Adrenal gland (tissue), 12 donors: ENCODE data around the gene BOC. TPM values are rescaled to one million over a fixed set of nuclear protein-coding genes. Genes with fewer than 3 reads are reported as not detected.
A peak's percentile ranks its signal among the peaks of the same experiment; 100 is the strongest.

Experiments used
- DNase-seq, 7 donors: peaks; one replicate each; pipeline ENCODE4 v3.0.0-alpha.2; 2019 to 2020
- H3K27ac ChIP-seq, 5 donors: fragments of 200-600 bp; sonication (generic) in 4 of 5; 1 replicate in 3 of 5; 2 replicates in 2 of 5; pipeline versions ENCODE4 v1.5.1 to v1.8.0; 2016 to 2020; ENCODE audit warnings: mild to moderate bottlenecking in 1 of 5
- H3K27me3 ChIP-seq: fragments of 200-600 bp; 2 replicates; pipeline ENCODE4 v1.8.0; 2021
- H3K36me3 ChIP-seq, 2 donors: fragments of 200-600 bp; replicated peaks in 1 of 2; 1 replicate in 1 of 2; 2 replicates in 1 of 2; pipeline versions ENCODE4 v1.5.1 to v1.8.0; 2018 to 2022
- H3K4me1 ChIP-seq, 2 donors: fragments of 200-600 bp; replicated peaks in 1 of 2; 1 replicate in 1 of 2; 2 replicates in 1 of 2; pipeline versions ENCODE4 v1.5.1 to v1.8.0; 2018 to 2021
- H3K4me3 ChIP-seq, 4 donors: fragments of 200-600 bp; sonication (generic) in 3 of 4; one replicate each; pipeline ENCODE4 v1.5.1; 2016 to 2018
- H3K9me3 ChIP-seq, 3 donors: fragments of 200-600 bp; sonication (generic) in 1 of 3; replicated peaks in 1 of 3; 1 replicate in 2 of 3; 2 replicates in 1 of 3; pipeline versions ENCODE4 v1.5.1 to v1.8.0; 2016 to 2021
- POLR2A ChIP-seq, 2 donors: fragments of 450-650 bp; IDR thresholded peaks; one replicate each; pipeline ENCODE4 v1.6.1; 2017; ENCODE audit warnings: antibody characterized with exemption in 2 of 2, mild to moderate bottlenecking in 2 of 2, moderate library complexity in 1 of 2
- WGBS, 4 donors: extraction: QIAGEN DNeasy Blood & Tissue Kit in 2 of 4; methylation state at CpG; one replicate each; pipeline versions ENCODE4 v1.1.5 to v1.1.7; 2013 to 2017; 5-methylcytosine and 5-hydroxymethylcytosine counted together
- intact Hi-C, 2 donors: fragments of 100-400 bp; cut with DNase I; formaldehyde crosslinking; loops; one replicate each; pipeline versions ENCODE4 v1.14.1 to v1.15.0; 2022 to 2023
- polyA plus RNA-seq, 3 donors: library from polyadenylated mRNA; stranded (reverse); fragments of 200-250 nt in 2 of 3; fragments of 350-450 nt in 1 of 3; fragmentation: Illumina TruSeq in 1 of 3; extraction: RNeasy Lipid Tissue Mini Kit (QIAGEN cat#74804) in 1 of 3; gene quantifications; one replicate each; pipeline ENCODE4 v1.2.3, GENCODE V29; 2013 to 2014
- total RNA-seq, 9 donors: library from RNA; depleted of rRNA in 4 of 9; stranded (reverse); fragments of >200 nt in 4 of 9; fragments of 120-200 nt in 1 of 9; fragmentation: NEBNext Ultra II Directional in 1 of 9; extraction: Animal tissue kit (Norgen Biotek cat#: 25700) in 1 of 9; gene quantifications; one replicate each; pipeline versions ENCODE4 v1.1.0 to v1.2.4, GENCODE V29; 2013 to 2023
- TF ChIP-seq, protein P1 (sequence below), 6 experiments: fragments of 450-650 bp in 4 of 6; fragments of 200-600 bp in 2 of 6; sonication (generic) in 1 of 6; IDR thresholded peaks; 1 replicate in 5 of 6; 2 replicates in 1 of 6; pipeline versions ENCODE4 v1.5.1 to v1.8.0; 2016 to 2021; ENCODE audit warnings: antibody characterized with exemption in 6 of 6, mild to moderate bottlenecking in 2 of 6, moderate library complexity in 1 of 6
- donor health status: healthy with polysubstance abuse.
- donor health status: Bipolar disorder and iron deficiency.
- donor health status: DM: yes; HTN: yes; CAD: no.
- donor health status: DM: no; HTN: no; CAD: no.
- donor health status: DM: no; HTN: no; CAD: no.
- donor health status: DM: yes; HTN: yes; CAD: no.

BOC gene
- total and polyA plus RNA-seq, 12 donors = 1.9 to 22.3 (median 9.5) TPM

DNA sequence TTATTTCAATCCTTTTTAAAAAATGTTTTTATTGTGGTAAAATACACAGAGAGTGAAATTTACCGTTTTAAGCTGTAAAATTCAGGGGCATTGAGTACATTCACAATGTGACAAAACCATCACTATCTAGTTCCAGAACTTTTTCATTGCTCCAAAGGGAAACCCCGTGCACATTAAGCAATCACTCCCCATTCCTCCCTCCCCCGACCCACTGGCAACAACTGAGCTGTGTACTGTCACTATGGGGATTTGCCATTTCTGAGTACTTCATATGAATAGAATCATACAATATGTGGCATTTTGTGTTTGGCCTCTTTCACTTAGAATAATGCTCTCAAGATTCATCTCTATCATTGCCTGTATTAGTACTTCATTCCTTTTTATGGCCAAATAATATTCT lies 45.5 kb upstream of the BOC start:
- Histone ChIP-seq H3K9me3 (no peaks in the 10 kb centered on the region), H3K27ac (peak overlapping the region in 1 of 5 donors; percentile 58), H3K4me3 (no peak overlapping the region), H3K27me3 (no peaks in the 10 kb centered on the region), H3K4me1 (peaks cover 0 to 17% of the 10 kb centered on the region in 2 donors), H3K36me3 (no peaks in the 10 kb centered on the region)
- intact Hi-C loops = no loop called here
- no peak for TF ChIP-seq POLR2A (IDR thresholded peaks at IDR 0.05)
- 66 to 85% (median 74%) methylated on average over 3 of the region's 3 CpGs for WGBS, 4 donors
- DNase-seq = no peak

DNA sequence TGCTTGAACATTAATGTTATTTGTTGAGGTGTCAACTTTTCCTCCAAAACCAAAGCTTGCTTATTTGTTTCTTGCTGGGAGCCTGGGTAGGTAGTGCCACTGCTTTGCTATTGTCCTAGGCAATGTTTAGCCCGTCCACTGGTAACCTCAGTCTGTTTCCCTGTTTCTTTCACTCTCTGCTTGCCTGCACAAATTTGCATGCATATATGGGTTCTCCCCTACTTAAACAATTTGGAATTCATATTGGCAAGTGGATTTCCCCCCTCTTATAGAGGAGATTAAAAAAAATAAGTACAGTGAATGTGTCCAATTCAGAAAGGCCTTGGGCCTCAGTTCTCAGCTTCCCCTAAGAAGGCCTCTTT lies 45.0 kb upstream of the BOC start:
- WGBS, 4 donors = 69 to 100% (median 87%) methylated on average over 1 of the region's 1 CpG
- DNase-seq = no peak
- Histone ChIP-seq H3K4me1 (peaks cover 0 to 17% of the 10 kb centered on the region in 2 donors), H3K4me3 (no peak overlapping the region), H3K36me3 (no peaks in the 10 kb centered on the region), H3K9me3 (no peaks in the 10 kb centered on the region), H3K27me3 (no peaks in the 10 kb centered on the region), H3K27ac (peak overlapping the region in 3 of 5 donors; percentile 18 to 60 (median 58))
- no peak for TF ChIP-seq POLR2A (IDR thresholded peaks at IDR 0.05)
- TF ChIP-seq, protein P1, sequence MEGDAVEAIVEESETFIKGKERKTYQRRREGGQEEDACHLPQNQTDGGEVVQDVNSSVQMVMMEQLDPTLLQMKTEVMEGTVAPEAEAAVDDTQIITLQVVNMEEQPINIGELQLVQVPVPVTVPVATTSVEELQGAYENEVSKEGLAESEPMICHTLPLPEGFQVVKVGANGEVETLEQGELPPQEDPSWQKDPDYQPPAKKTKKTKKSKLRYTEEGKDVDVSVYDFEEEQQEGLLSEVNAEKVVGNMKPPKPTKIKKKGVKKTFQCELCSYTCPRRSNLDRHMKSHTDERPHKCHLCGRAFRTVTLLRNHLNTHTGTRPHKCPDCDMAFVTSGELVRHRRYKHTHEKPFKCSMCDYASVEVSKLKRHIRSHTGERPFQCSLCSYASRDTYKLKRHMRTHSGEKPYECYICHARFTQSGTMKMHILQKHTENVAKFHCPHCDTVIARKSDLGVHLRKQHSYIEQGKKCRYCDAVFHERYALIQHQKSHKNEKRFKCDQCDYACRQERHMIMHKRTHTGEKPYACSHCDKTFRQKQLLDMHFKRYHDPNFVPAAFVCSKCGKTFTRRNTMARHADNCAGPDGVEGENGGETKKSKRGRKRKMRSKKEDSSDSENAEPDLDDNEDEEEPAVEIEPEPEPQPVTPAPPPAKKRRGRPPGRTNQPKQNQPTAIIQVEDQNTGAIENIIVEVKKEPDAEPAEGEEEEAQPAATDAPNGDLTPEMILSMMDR (IDR thresholded peaks at IDR 0.05) = no peak
- intact Hi-C loops = no loop called here

DNA sequence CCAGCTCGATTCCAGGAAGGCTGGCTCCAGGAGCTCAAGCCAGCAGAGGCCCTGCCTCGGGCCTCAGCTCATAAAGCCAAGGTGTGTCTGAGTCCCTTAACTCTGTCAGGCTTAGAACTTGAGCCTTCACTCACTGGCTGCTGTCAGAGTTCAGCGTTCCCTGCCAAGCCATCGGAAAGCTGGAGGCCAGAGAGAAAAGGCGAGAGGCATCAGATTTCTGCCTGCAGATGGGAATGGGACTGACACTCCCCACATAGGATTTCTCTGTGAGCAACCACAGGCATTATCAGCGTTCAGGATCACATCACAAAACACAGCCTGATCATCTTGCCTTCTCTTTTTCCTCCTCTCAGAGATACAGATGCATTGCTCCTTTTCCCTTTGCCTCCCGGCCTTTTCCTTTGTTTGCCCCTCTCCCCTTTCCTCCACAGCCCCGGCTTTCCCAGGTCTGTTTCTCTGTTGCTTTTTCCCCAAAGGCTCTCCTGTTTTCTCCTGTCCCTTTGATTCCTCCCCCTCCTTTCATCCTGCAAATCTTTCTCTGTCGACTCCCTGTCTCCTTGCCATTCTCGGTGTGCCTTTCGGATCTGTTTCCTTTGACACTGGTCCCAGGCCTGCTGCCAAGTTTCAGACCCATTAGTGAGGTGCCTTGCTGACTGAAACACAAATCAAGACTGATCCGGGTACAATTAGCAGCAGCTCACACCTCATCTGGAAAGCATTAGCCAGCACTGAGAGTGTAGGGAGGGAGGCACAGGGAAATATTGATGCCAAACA lies 44.5 kb upstream of the BOC start:
- DNase-seq = peak in 5 of 7 donors; percentile 15 to 87 (median 30)
- 48 to 67% (median 56%) methylated on average over 12 of the region's 12 CpGs for WGBS, 4 donors

DNA sequence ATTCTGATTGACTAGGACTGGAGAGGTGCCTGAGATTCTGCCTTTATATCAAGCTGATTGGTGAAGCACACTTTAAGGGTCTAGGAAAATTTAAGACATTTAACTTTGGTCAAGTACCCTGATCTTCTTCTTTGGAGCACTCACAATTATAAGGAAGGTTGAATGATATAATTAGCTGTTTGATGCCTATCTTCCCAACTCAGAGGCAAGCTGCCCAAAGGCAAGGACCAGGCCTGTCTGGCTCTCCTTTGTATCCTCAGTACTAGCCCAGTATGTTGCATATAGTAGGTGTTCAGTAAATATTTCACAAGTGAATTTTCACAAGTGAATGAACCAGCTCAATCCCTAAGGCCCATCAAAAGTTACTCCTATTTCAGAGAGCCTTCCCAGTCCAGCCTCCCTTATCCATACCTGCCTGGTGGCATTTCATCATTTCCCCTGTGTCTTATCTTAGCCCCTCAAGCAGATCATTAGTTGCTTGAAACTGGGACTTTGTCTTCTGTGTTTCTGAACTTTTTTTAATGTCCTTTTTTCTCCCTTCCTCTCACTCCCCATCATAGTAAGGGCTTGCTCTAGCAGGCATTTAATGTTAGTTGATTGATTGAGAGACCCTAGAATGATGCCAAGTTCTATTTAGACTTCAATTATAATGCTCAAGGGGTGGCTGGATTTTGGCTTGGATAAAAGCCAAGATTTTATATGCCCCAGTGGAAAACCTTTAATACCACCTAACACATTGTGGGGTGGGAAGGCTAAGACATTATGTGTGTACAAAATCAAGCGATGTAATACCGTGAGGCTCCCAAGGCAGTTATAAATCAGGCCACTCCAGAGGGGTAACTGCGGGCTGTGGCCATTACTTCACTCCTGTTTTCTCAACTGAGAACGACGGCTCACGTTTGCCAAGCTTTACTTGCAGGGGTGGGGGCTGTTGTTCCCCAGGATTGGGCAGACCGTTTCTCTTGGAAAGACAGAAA lies 43.2 kb upstream of the BOC start:
- H3K36me3 ChIP-seq = no peaks in the 10 kb centered on the region
- no peak for DNase-seq
- no peaks in the 10 kb centered on the region for H3K27me3 ChIP-seq
- TF ChIP-seq POLR2A (IDR thresholded peaks at IDR 0.05) = no peak
- TF ChIP-seq, protein P1 (IDR thresholded peaks at IDR 0.05) = no peak
- peaks cover 0 to 17% of the 10 kb centered on the region in 2 donors for H3K4me1 ChIP-seq
- no peak overlapping the region for H3K4me3 ChIP-seq
- intact Hi-C loops = no loop called here
- peak overlapping the region in 1 of 5 donors; percentile 60 for H3K27ac ChIP-seq
- H3K9me3 ChIP-seq = no peaks in the 10 kb centered on the region
- 75 to 87% (median 82%) methylated on average over 6 to 7 of the region's 7 CpGs for WGBS, 4 donors

More for the DNA sequence above, 44.5 kb upstream of the BOC start:
- no peaks in the 10 kb centered on the region for H3K36me3 ChIP-seq
- intact Hi-C loops = no loop called here
- no peaks in the 10 kb centered on the region for H3K9me3 ChIP-seq
- H3K27me3 ChIP-seq = no peaks in the 10 kb centered on the region
- TF ChIP-seq POLR2A (IDR thresholded peaks at IDR 0.05) = no peak
- TF ChIP-seq, protein P1 (IDR thresholded peaks at IDR 0.05) = no peak
- no peak overlapping the region for H3K4me3 ChIP-seq
- H3K27ac ChIP-seq = peak overlapping the region in 3 of 5 donors; percentile 18 to 60 (median 58)
- H3K4me1 ChIP-seq = peaks cover 0 to 17% of the 10 kb centered on the region in 2 donors
